ENCODE measurements around the gene CDC6. TPM values are rescaled to one million over a fixed set of nuclear protein-coding genes. Genes with fewer than 3 reads are reported as not detected.
A peak's percentile ranks its signal among the peaks of the same experiment; 100 is the strongest.

CDC6 gene
- total and polyA plus RNA-seq, 2 experiments from 2014 or later = 9.8 to 12.4 TPM

GRCh38 chr17:40309949-40310510 is 22.4 kb downstream of the CDC6 start:
- in situ Hi-C loops (cut with MboI) = loop anchor here (10.0 kb wide), 1 partner anchor 45 kb away; no protein-coding TSS in a partner anchor
- Histone ChIP-seq H3K9me3 (ENCODE audit: low read depth) (no peaks in the 10 kb centered on the region), H3K4me3 (no peak overlapping the region)

GRCh38 chr17:40310882-40311391 is 23.3 kb downstream of the CDC6 start:
- H3K27ac ChIP-seq = no peak overlapping the region
- in situ Hi-C loops (cut with MboI) = no loop called here

More at GRCh38 chr17:40309949-40310510, 22.4 kb downstream of the CDC6 start:
- Histone ChIP-seq H3K4me2 (ENCODE audit: unreplicated experiment) (no peak overlapping the region), H2AFZ (no peak overlapping the region), H3K27ac (no peak overlapping the region), H3K79me2 (ENCODE audit: insufficient read depth) (no peaks in the 10 kb centered on the region), H3K9ac (no peak overlapping the region), H3K4me1 (ENCODE audit: insufficient read depth) (peaks cover 75% of the 10 kb centered on the region), H3K27me3 (replicated peaks; ENCODE audit: insufficient read depth) (no peaks in the 10 kb centered on the region), H3K36me3 (ENCODE audit: low read depth) (no peaks in the 10 kb centered on the region), H3K9me2 (ENCODE audit: insufficient read depth) (no peaks in the 10 kb centered on the region), H4K20me1 (ENCODE audit: insufficient read depth) (no peaks in the 10 kb centered on the region), H3F3A (ENCODE audit: insufficient read depth) (peaks cover 32% of the 10 kb centered on the region)
- TF ChIP-seq EZH2 (IDR thresholded peaks at IDR 0.05; ENCODE audit: insufficient read depth, poor library complexity, severe bottlenecking) (no peak), EZH2phosphoT487 (IDR thresholded peaks at IDR 0.05; ENCODE audit: insufficient read depth, low read depth) (no peak)
- 80 to 83% methylated on average over 2 of the region's 2 CpGs for WGBS, 2 experiments (ENCODE audit: low coverage in 1 of 2, low lambda C conversion rate in 2 of 2, missing lambda C conversion rate in 2 of 2)
- DNase-seq = no peak

GRCh38 chr17:40311575-40311974 is 23.9 kb downstream of the CDC6 start:
- no peak overlapping the region for H3K4me3 ChIP-seq
- no peaks in the 10 kb centered on the region for H3K9me3 ChIP-seq (ENCODE audit: low read depth)
- no peak overlapping the region for H3K9ac ChIP-seq
- H3K4me2 ChIP-seq (ENCODE audit: unreplicated experiment) = peak overlapping the region; percentile 24
- peak; percentile 70 for DNase-seq
- 44 to 56% methylated on average over 2 of the region's 2 CpGs for WGBS, 2 experiments (ENCODE audit: low coverage in 1 of 2, low lambda C conversion rate in 2 of 2, missing lambda C conversion rate in 2 of 2)
- H3K79me2 ChIP-seq (ENCODE audit: insufficient read depth) = no peaks in the 10 kb centered on the region
- peaks cover 27% of the 10 kb centered on the region for H3F3A ChIP-seq (ENCODE audit: insufficient read depth)
- no peaks in the 10 kb centered on the region for H4K20me1 ChIP-seq (ENCODE audit: insufficient read depth)
- TF ChIP-seq EZH2phosphoT487 (IDR thresholded peaks at IDR 0.05; ENCODE audit: insufficient read depth, low read depth) = no peak
- TF ChIP-seq EZH2 (IDR thresholded peaks at IDR 0.05; ENCODE audit: insufficient read depth, poor library complexity, severe bottlenecking) = no peak
- H3K36me3 ChIP-seq (ENCODE audit: low read depth) = no peaks in the 10 kb centered on the region
- H3K27ac ChIP-seq = peak overlapping the region; percentile 14
- H3K27me3 ChIP-seq (replicated peaks; ENCODE audit: insufficient read depth) = no peaks in the 10 kb centered on the region
- in situ Hi-C loops (cut with MboI) = no loop called here
- peaks cover 78% of the 10 kb centered on the region for H3K4me1 ChIP-seq (ENCODE audit: insufficient read depth)
- no peaks in the 10 kb centered on the region for H3K9me2 ChIP-seq (ENCODE audit: insufficient read depth)
- H2AFZ ChIP-seq = no peak overlapping the region

More at GRCh38 chr17:40310882-40311391, 23.3 kb downstream of the CDC6 start:
- peaks cover 78% of the 10 kb centered on the region for H3K4me1 ChIP-seq (ENCODE audit: insufficient read depth)
- no peaks in the 10 kb centered on the region for H3K9me2 ChIP-seq (ENCODE audit: insufficient read depth)
- no peaks in the 10 kb centered on the region for H4K20me1 ChIP-seq (ENCODE audit: insufficient read depth)
- H2AFZ ChIP-seq = no peak overlapping the region
- H3K79me2 ChIP-seq (ENCODE audit: insufficient read depth) = no peaks in the 10 kb centered on the region
- peak overlapping the region; percentile 24 for H3K4me2 ChIP-seq (ENCODE audit: unreplicated experiment)
- no peaks in the 10 kb centered on the region for H3K9me3 ChIP-seq (ENCODE audit: low read depth)
- no peak for DNase-seq
- H3K4me3 ChIP-seq = no peak overlapping the region
- H3K9ac ChIP-seq = no peak overlapping the region
- H3K27me3 ChIP-seq (replicated peaks; ENCODE audit: insufficient read depth) = no peaks in the 10 kb centered on the region
- 96% methylated on average over 7 of the region's 7 CpGs for whole genome bisulfite sequencing, 2 experiments (ENCODE audit: low coverage in 1 of 2, low lambda C conversion rate in 2 of 2, missing lambda C conversion rate in 2 of 2)
- peaks cover 34% of the 10 kb centered on the region for H3F3A ChIP-seq (ENCODE audit: insufficient read depth)
- no peaks in the 10 kb centered on the region for H3K36me3 ChIP-seq (ENCODE audit: low read depth)
- no peak for TF ChIP-seq EZH2phosphoT487 (IDR thresholded peaks at IDR 0.05; ENCODE audit: insufficient read depth, low read depth)
- TF ChIP-seq EZH2 (IDR thresholded peaks at IDR 0.05; ENCODE audit: insufficient read depth, poor library complexity, severe bottlenecking) = no peak

- Histone ChIP-seq H3K36me3 (ENCODE audit: low read depth) (no peaks in the 10 kb centered on the region), H3K4me3 (no peak overlapping the region), H2AFZ (no peak overlapping the region), H3F3A (ENCODE audit: insufficient read depth) (peaks cover 25% of the 10 kb centered on the region), H3K9me2 (ENCODE audit: insufficient read depth) (no peaks in the 10 kb centered on the region), H4K20me1 (ENCODE audit: insufficient read depth) (no peaks in the 10 kb centered on the region), H3K4me1 (ENCODE audit: insufficient read depth) (peaks cover 76% of the 10 kb centered on the region), H3K27me3 (replicated peaks; ENCODE audit: insufficient read depth) (no peaks in the 10 kb centered on the region), H3K9me3 (ENCODE audit: low read depth) (no peaks in the 10 kb centered on the region), H3K27ac (peak overlapping the region; percentile 14; the same call in 1 of the 2 replicates), H3K4me2 (ENCODE audit: unreplicated experiment) (peak overlapping the region; percentile 24), H3K79me2 (ENCODE audit: insufficient read depth) (no peaks in the 10 kb centered on the region), H3K9ac (0 out of 2 replicates have a peak overlapping the region, but pooled peaks have one; percentile 9)
- in situ Hi-C loops (cut with MboI) = no loop called here
- TF ChIP-seq EZH2phosphoT487 (IDR thresholded peaks at IDR 0.05; ENCODE audit: insufficient read depth, low read depth) = no peak
- no peak for TF ChIP-seq EZH2 (IDR thresholded peaks at IDR 0.05; ENCODE audit: insufficient read depth, poor library complexity, severe bottlenecking)
- DNase-seq = no peak
- 65 to 78% methylated on average over 7 of the region's 7 CpGs for WGBS, 2 experiments (ENCODE audit: low coverage in 1 of 2, low lambda C conversion rate in 2 of 2, missing lambda C conversion rate in 2 of 2)
Measured at GRCh38 chr17:40312131-40312731, 24.6 kb downstream of the CDC6 start.

All from GM23248 (cell line).